ENCODE results near the gene TRPM2.

The TRPM2 gene

DNA sequence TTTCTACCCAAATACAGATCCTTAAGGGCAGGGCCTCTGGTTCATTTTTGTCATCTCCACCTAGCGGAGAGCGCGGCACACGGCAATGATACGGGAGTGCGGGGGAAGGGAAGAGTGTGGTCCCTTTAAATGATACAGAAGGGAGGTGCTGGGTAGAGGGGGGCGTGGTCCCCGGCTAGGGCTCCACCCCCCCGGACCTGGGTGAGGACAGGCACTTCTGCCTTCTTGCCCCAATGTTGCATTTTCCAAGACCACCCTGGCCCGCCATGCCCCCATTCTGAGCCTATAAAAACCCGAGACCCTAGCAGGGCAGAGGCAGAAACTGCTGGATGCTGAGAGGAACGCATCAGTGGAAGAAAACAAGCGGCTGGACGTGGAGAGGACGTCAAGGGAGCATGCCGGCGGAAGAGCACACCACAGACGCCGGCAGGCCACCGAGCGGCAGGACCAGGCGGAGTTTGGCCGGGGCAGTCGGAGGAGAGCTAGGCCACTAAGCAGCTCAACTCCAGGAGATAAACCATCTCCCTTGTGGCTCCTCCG, 131.9 kb downstream of the TRPM2 start:
- DNase-seq (ENCODE audit: low read depth): no peak

DNA sequence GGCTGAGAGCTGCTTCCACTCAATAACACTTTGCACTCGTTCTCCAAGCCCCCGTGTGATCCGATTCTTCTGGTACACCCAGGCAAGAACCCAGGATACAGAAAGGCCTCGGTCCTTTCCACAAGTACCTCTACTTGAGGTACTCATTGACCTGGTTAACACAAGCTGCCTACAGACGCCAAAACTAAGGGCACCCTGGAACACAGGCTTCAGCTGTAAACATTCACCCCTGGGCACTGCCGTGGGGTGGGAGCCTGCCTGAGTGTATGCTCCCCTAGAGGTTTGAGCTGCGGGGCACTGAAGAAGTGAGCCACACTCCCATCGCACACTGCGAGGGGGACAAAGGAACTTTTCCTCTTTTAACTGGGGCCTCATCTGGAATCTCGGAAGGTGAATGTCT, 132.4 kb downstream of the TRPM2 start:
- DNase-seq (ENCODE audit: low read depth): no peak

DNA sequence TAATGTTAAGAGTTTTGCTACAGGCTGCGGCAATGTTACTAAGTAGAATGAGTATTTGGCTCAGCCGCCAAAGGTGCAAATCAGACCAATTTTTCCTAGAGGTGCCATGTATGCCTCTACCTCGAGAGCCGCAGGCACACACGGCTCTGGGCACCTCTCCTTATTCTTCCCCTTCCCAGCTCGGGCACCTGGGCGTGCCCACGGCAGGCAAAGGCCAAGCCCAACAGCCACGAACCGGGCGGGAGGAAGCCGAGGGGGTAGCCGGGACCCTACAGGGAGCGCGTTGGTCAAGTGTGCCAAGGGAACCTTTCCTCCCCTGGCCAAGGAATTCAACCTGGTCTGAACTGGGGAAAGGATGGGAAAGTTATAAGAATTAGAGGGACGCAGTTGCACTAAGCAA, 132.9 kb downstream of the TRPM2 start:
- DNase-seq (ENCODE audit: low read depth): no peak

DNA sequence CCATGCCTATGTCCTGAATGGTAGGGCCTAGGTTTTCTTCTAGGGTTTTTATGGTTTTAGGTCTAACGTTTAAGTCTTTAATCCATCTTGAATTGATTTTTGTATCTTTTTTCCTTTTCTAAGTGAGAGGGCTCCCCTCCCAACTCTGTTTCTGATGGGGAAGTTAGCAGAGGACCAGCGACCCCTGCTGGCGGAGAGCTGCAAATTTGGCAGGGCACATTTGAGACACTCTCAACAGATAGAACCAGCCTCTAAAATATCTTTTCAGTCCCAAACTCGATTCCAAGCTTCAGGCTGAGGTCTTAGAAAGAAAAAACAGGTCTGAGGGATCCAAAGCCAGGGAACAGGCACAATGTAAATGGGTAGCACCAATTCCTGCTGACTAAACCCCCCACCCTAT, 134.4 kb downstream of the TRPM2 start:
- DNase-seq (ENCODE audit: low read depth): no peak

DNA sequence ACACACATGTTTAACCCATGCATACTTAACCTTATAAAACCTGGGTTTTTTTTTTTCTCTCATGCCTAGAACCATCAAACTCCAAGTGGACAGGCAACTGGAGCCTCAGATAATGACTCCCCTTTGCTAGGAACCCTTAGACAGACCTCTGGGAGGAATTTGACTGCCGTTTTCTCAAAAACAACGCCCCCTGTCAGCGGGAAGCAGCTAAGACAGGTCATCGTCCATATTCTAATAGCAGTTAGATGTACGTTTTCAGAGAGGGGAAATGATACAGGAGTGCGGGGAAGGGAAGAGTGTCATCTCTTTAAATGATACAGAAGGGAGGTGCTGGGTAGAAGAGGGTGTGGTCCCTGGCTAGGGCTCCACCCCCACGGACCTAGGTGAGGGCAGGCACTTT, 136.5 kb downstream of the TRPM2 start:
- DNase-seq (ENCODE audit: low read depth): no peak

DNA sequence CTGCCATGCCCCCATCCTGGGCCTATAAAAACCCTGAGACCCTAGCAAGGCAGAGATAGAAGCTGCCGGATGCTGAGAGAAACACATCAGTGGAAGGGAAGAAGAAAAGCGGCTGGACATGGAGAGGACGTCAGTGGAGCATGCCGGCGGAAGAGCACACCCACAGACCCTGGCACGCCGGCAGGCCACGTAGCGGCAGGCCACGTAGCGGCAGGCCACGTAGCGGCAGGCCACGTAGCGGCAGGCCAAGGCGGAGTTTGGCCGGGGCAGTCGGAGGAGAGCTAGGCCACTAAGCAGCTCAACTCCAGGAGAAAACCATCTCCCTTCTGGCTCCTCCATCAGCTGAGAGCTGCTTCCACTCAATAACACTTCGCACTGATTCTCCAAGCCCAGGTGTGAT, 137.0 kb downstream of the TRPM2 start:
- no peak for DNase-seq (ENCODE audit: low read depth)

DNA sequence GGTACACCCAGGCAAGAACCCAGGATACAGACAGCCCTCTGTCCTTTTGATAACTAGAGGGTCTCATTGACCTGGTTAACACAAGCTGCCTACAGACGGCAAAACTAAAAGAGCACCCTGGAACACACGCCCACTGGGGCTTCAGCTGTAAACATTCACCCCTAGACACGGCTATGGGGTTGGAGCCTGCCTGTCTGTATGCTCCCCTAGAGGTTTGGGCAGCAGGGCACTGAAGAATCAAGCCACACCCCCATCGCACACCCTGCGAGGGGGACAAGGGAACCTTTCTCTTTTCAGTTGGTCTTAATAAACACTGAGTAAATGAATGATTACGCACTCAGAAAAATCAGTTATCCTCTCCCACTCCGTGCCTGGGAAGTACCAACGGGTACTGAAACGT, 137.4 kb downstream of the TRPM2 start:
- DNase-seq (ENCODE audit: low read depth): no peak

Measured in HS-27A (cell line).